SK-N-SH (cell line): ENCODE results near the gene BTAF1. TPM values are rescaled to one million over a fixed set of nuclear protein-coding genes. Genes with fewer than 3 reads are reported as not detected.

ENCODE experiments used
- CTCF ChIA-PET: fragments of 300-600, 350-600 bp; formaldehyde crosslinking; extraction: SDS; loops from one replicate; lab custom pipeline; 2021; lab: Yijun Ruan, JAX
- POLR2A ChIA-PET: fragments of 350-600 bp; sonication (Branson Sonifier 250); formaldehyde crosslinking; extraction: SDS; loops from one replicate; lab custom pipeline; 2020; ENCODE audit warnings: antibody characterized with exemption, inconsistent platforms; lab: Yijun Ruan, JAX
- DNase-seq: peaks from one replicate; pipeline ENCODE4 v3.0.0; 2012
- H2AFZ ChIP-seq: fragments of 200-600 bp; sonication (generic); 2 replicates; pipeline ENCODE4 v1.8.1; 2016; ENCODE audit warnings: antibody characterized with exemption, mild to moderate bottlenecking, low read depth
- H3F3A ChIP-seq: fragments of 200-600 bp; sonication (generic); replicated peaks from 2 replicates; pipeline ENCODE3; 2016; ENCODE audit warnings: antibody characterized with exemption, mild to moderate bottlenecking; ENCODE audit not compliant: insufficient read depth
- H3K27ac ChIP-seq, 2 experiments: fragments of 200-500 bp in 1 of 2; fragments of 200-600 bp in 1 of 2; sonication (Bioruptor generic) in 1 of 2; sonication (generic), shearing (Covaris generic) in 1 of 2; 2 replicates each; pipeline versions ENCODE4 v1.5.1 to v1.6.1; 2014 to 2016; ENCODE audit warnings: low read depth in 2 of 2, inconsistent platforms in 1 of 2, low read length in 1 of 2, mild to moderate bottlenecking in 1 of 2, mixed read lengths in 1 of 2
- H3K27me3 ChIP-seq: fragments of 200-600 bp; sonication (generic), shearing (Covaris generic); 2 replicates; pipeline ENCODE4 v1.6.1; 2016; ENCODE audit warnings: mixed run types; ENCODE audit not compliant: insufficient read depth
- H3K36me3 ChIP-seq, 2 experiments: fragments of 200-500 bp in 1 of 2; fragments of 200-600 bp in 1 of 2; sonication (Bioruptor generic) in 1 of 2; sonication (generic) in 1 of 2; replicated peaks in 1 of 2; 2 replicates each; pipeline versions ENCODE3 to v1.5.1; 2014 to 2016; ENCODE audit warnings: low read length in 1 of 2, mild to moderate bottlenecking in 1 of 2; ENCODE audit not compliant: insufficient read depth in 2 of 2, control insufficient read depth in 1 of 2
- H3K4me1 ChIP-seq, 2 experiments: fragments of 200-500 bp in 1 of 2; fragments of 200-600 bp in 1 of 2; sonication (Bioruptor generic) in 1 of 2; sonication (generic), shearing (Covaris generic) in 1 of 2; 2 replicates each; pipeline versions ENCODE4 v1.5.1 to v1.6.1; 2014 to 2016; ENCODE audit warnings: low read depth in 1 of 2, low read length in 1 of 2, mixed run types in 1 of 2; ENCODE audit not compliant: insufficient read depth in 2 of 2, control insufficient read depth in 1 of 2
- H3K4me2 ChIP-seq: fragments of 200-600 bp; sonication (generic), shearing (Covaris generic); 2 replicates; pipeline ENCODE4 v1.6.1; 2017; ENCODE audit warnings: mixed run types
- H3K4me3 ChIP-seq, 2 experiments: fragments of 200-500 bp in 1 of 2; fragments of 200-600 bp in 1 of 2; sonication (Bioruptor generic) in 1 of 2; sonication (generic), shearing (Covaris generic) in 1 of 2; 2 replicates each; pipeline versions ENCODE4 v1.5.1 to v1.8.1; 2014 to 2016; ENCODE audit warnings: low read depth in 2 of 2, inconsistent platforms in 1 of 2, low read length in 1 of 2, mild to moderate bottlenecking in 1 of 2, mixed read lengths in 1 of 2, moderate library complexity in 1 of 2
- H3K79me2 ChIP-seq: fragments of 200-600 bp; sonication (generic); 2 replicates; pipeline ENCODE4 v1.8.1; 2017; ENCODE audit warnings: mild to moderate bottlenecking; ENCODE audit not compliant: insufficient read depth
- H3K9ac ChIP-seq: fragments of 200-600 bp; sonication (generic); 2 replicates; pipeline ENCODE4 v1.6.1; 2017; ENCODE audit warnings: mixed run types
- H3K9me2 ChIP-seq: fragments of 200-600 bp; sonication (generic); 2 replicates; pipeline ENCODE4 v1.6.1; 2017; ENCODE audit warnings: mixed run types
- H3K9me3 ChIP-seq: fragments of 200-600 bp; sonication (generic); 2 replicates; pipeline ENCODE4 v1.6.1; 2017; ENCODE audit warnings: mixed run types, mild to moderate bottlenecking, moderate library complexity
- H4K20me1 ChIP-seq: fragments of 200-600 bp; sonication (generic); 2 replicates; pipeline ENCODE4 v1.6.1; 2017; ENCODE audit warnings: mild to moderate bottlenecking, mixed run types; ENCODE audit not compliant: insufficient read depth
- EP300 ChIP-seq, 2 experiments: IDR thresholded peaks; 2 replicates each; pipeline versions ENCODE4 v1.4.0 to v1.6.1; 2012; ENCODE audit warnings: borderline replicate concordance in 1 of 2, low read depth in 1 of 2, low read length in 1 of 2
- EZH2phosphoT487 ChIP-seq: fragments of 200-600 bp; sonication (generic); IDR thresholded peaks from 2 replicates; pipeline ENCODE4 v1.6.1; 2017; ENCODE audit warnings: low read depth, mixed run types, mild to moderate bottlenecking, antibody characterized with exemption, moderate library complexity, borderline replicate concordance
- FOXJ3 ChIP-seq: sonication (generic); formaldehyde crosslinking; IDR thresholded peaks from 2 replicates; pipeline ENCODE4 v1.5.1; 2020; ENCODE audit warnings: mild to moderate bottlenecking, missing genetic modification reagents
- FOXM1 ChIP-seq: IDR thresholded peaks from 2 replicates; pipeline ENCODE4 v1.4.0; 2012; ENCODE audit warnings: low read depth, mild to moderate bottlenecking
- MXI1 ChIP-seq: IDR thresholded peaks from 2 replicates; pipeline ENCODE4 v1.6.1; 2012; ENCODE audit warnings: mild to moderate bottlenecking, low read depth, low read length, improper control_type of control experiment
- NRF1 ChIP-seq: IDR thresholded peaks from 2 replicates; pipeline ENCODE4 v1.6.1; 2012; ENCODE audit warnings: low read depth, mild to moderate bottlenecking, low read length
- RAD21 ChIP-seq: IDR thresholded peaks from 2 replicates; pipeline ENCODE4 v1.6.1; 2012; ENCODE audit warnings: mild to moderate bottlenecking, low read length
- RCOR1 ChIP-seq: fragments of 150-350 bp; IDR thresholded peaks from 2 replicates; pipeline ENCODE4 v1.6.1; 2017; ENCODE audit warnings: antibody characterized with exemption, low read length
- RXRA ChIP-seq: IDR thresholded peaks from 2 replicates; pipeline ENCODE4 v1.4.0; 2012; ENCODE audit warnings: low read depth, mild to moderate bottlenecking, borderline replicate concordance
- SIN3A ChIP-seq: IDR thresholded peaks from 2 replicates; pipeline ENCODE4 v1.6.1; 2012; ENCODE audit warnings: low read depth, mild to moderate bottlenecking, low read length, moderate library complexity, borderline replicate concordance
- TEAD4 ChIP-seq: IDR thresholded peaks from 2 replicates; pipeline ENCODE4 v1.4.0; 2012; ENCODE audit warnings: mild to moderate bottlenecking, borderline replicate concordance; ENCODE audit not compliant: insufficient read depth
- USF2 ChIP-seq: fragments of 150-350 bp; IDR thresholded peaks from 2 replicates; pipeline ENCODE4 v1.6.1; 2017; ENCODE audit warnings: antibody characterized with exemption, low read length, low read depth, borderline replicate concordance
- WGBS: methylation state at CpG from one replicate; pipeline ENCODE4 v1.1.6; 2017; ENCODE audit warnings: low lambda C conversion rate; 5-methylcytosine and 5-hydroxymethylcytosine counted together
- polyA plus RNA-seq, 3 experiments: library from polyadenylated mRNA; depleted of rRNA; stranded (reverse); fragments of >200 nt; gene quantifications; 2 replicates each; pipeline ENCODE4 v1.2.3, GENCODE V29; 2012

The BTAF1 gene
- polyA plus RNA-seq, 1 of the 3 experiments (the other 2 are of a cell fraction): 9.8 TPM

- no peak for DNase-seq
- peaks cover 0 to 10% of the 10 kb centered on the region in 2 experiments; a peak in 2 of 4 replicates for H3K4me1 ChIP-seq
- peaks cover 3% of the 10 kb centered on the region; the same call in 1 of the 2 replicates for H3K79me2 ChIP-seq
- TF ChIP-seq RCOR1: no peak
- TF ChIP-seq FOXJ3 (CRISPR knock-in tag): no peak
- TF ChIP-seq RAD21: no peak
- no peak for TF ChIP-seq MXI1
- no peak for TF ChIP-seq USF2
- no peak for TF ChIP-seq SIN3A
- no peak for TF ChIP-seq EP300 (IDR thresholded peaks at IDR 0.05; ENCODE audit: borderline replicate concordance in 1 of 2, low read depth in 1 of 2, low read length in 1 of 2)
- CTCF ChIA-PET: interaction anchor here (1.2 kb wide), 1 partner anchor 14 kb away, joined by 6 read pairs; no protein-coding TSS in a partner anchor
- no peak overlapping the region for H3K4me3 ChIP-seq
- H3K4me2 ChIP-seq: no peak overlapping the region
- H3K9me2 ChIP-seq: no peaks in the 10 kb centered on the region
- no peaks in the 10 kb centered on the region for H4K20me1 ChIP-seq
- no peak overlapping the region for H2AFZ ChIP-seq
- H3K36me3 ChIP-seq: peaks cover 53 to 57% of the 10 kb centered on the region in 2 experiments
- no peaks in the 10 kb centered on the region for H3K9me3 ChIP-seq
- H3K27me3 ChIP-seq: no peaks in the 10 kb centered on the region
- peaks cover 7% of the 10 kb centered on the region for H3F3A ChIP-seq
- no peak overlapping the region for H3K9ac ChIP-seq
- WGBS: 100% methylated on average over 1 of the region's 1 CpG
- H3K27ac ChIP-seq: no peak overlapping the region
- POLR2A ChIA-PET: no interaction called here
Measured at GRCh38 chr10:91978585-91978984, 55.0 kb downstream of the BTAF1 start.

GRCh38 chr10:91980319-91980718, 56.7 kb downstream of the BTAF1 start:
- H3K27ac ChIP-seq: no peak overlapping the region
- no peaks in the 10 kb centered on the region for H3K9me3 ChIP-seq
- no peak for TF ChIP-seq FOXM1
- TF ChIP-seq RCOR1: no peak
- no peak for TF ChIP-seq MXI1
- no peak for TF ChIP-seq NRF1
- TF ChIP-seq RXRA: no peak
- no peak for TF ChIP-seq EZH2phosphoT487
- TF ChIP-seq USF2: no peak
- TF ChIP-seq TEAD4: no peak
- CTCF ChIA-PET: no interaction called here
- no peak overlapping the region for H3K4me2 ChIP-seq
- no peaks in the 10 kb centered on the region for H3K27me3 ChIP-seq
- no peak overlapping the region for H2AFZ ChIP-seq
- peaks cover 70 to 73% of the 10 kb centered on the region in 2 experiments for H3K36me3 ChIP-seq
- peaks cover 3% of the 10 kb centered on the region; the same call in 1 of the 2 replicates for H3K79me2 ChIP-seq
- peaks cover 0 to 3% of the 10 kb centered on the region in 2 experiments; a peak in 2 of 4 replicates for H3K4me1 ChIP-seq
- no peak overlapping the region for H3K9ac ChIP-seq
- no peak overlapping the region for H3K4me3 ChIP-seq
- POLR2A ChIA-PET: no interaction called here
- H4K20me1 ChIP-seq: no peaks in the 10 kb centered on the region
- no peak for DNase-seq
- no peaks in the 10 kb centered on the region for H3F3A ChIP-seq
- WGBS: 94% methylated on average over 1 of the region's 1 CpG
- no peaks in the 10 kb centered on the region for H3K9me2 ChIP-seq
